ENCODE results near the gene NPR3. TPM values are rescaled to one million over a fixed set of nuclear protein-coding genes. Genes with fewer than 3 reads are reported as not detected.

NPR3 gene
- total RNA-seq, 1 experiment from 2014 or later = 2.6 TPM

DNA sequence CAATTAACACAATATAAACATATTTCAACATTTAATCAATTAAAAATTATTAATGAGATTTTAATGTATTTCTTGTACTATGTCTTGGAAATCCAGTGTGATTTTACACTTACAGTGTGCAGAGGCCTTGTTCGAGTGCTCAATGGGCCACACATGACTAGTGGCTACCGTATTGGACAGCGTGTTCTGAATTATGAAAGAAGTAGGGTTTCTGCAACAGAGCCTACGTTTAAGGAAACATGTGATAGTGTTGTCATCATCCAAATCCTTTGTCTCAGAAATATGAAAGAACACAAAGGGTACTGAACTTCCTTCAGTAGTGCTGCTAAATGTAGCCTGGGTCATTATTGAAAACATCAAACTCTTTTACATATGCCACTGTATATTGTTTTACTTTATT lies 29.5 kb downstream of the NPR3 start:
- in situ Hi-C loops (cut with HindIII; ENCODE audit: low pct_unique_long_range_greater_than_20kb, low sequenced_read_pairs) = no loop called here

GRCh38 chr5:32745317-32745716 lies 34.2 kb downstream of the NPR3 start:
- in situ Hi-C loops (cut with HindIII; ENCODE audit: low pct_unique_long_range_greater_than_20kb, low sequenced_read_pairs) = no loop called here
- DNase-seq (ENCODE audit: low read depth) = no peak

More for the DNA sequence above, 29.5 kb downstream of the NPR3 start:
- no peak for DNase-seq (ENCODE audit: low read depth)

- no peak for DNase-seq (ENCODE audit: low read depth)
- in situ Hi-C loops (cut with HindIII; ENCODE audit: low pct_unique_long_range_greater_than_20kb, low sequenced_read_pairs) = no loop called here
Measured at GRCh38 chr5:32752411-32752810, 41.3 kb downstream of the NPR3 start.

- in situ Hi-C loops (cut with HindIII; ENCODE audit: low pct_unique_long_range_greater_than_20kb, low sequenced_read_pairs) = no loop called here
Measured at GRCh38 chr5:32753051-32753450, 41.9 kb downstream of the NPR3 start.

GRCh38 chr5:32753765-32754164 lies 42.6 kb downstream of the NPR3 start:
- in situ Hi-C loops (cut with HindIII; ENCODE audit: low pct_unique_long_range_greater_than_20kb, low sequenced_read_pairs) = no loop called here
- DNase-seq (ENCODE audit: low read depth) = no peak

More at GRCh38 chr5:32753051-32753450, 41.9 kb downstream of the NPR3 start:
- DNase-seq (ENCODE audit: low read depth) = no peak

GRCh38 chr5:32754284-32754683 lies 43.2 kb downstream of the NPR3 start:
- DNase-seq (ENCODE audit: low read depth) = no peak
- in situ Hi-C loops (cut with HindIII; ENCODE audit: low pct_unique_long_range_greater_than_20kb, low sequenced_read_pairs) = no loop called here

DNA sequence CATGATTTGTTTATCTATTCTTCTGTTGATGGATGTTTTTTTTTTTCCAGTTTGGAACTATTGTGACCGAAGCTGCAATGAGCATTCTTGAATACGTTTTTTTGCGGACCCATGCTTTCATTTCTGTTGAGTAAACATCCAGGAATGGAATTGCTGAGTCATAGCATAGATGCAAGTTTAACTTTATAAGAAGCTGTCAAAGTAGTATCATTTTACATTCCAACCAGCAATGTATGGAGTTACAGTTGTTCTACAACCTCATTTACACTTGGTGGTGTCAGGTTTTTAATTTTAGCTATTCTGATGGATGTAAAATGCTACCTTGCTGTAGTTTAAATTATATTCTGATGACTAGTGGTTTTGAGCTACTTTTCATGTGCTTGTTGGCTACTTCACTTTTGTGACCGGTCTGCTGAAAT lies 49.0 kb downstream of the NPR3 start:
- DNase-seq (ENCODE audit: low read depth) = peak; percentile 61
- in situ Hi-C loops (cut with HindIII; ENCODE audit: low pct_unique_long_range_greater_than_20kb, low sequenced_read_pairs) = no loop called here

GRCh38 chr5:32765266-32765665 lies 54.1 kb downstream of the NPR3 start:
- no peak for DNase-seq (ENCODE audit: low read depth)
- in situ Hi-C loops (cut with HindIII; ENCODE audit: low pct_unique_long_range_greater_than_20kb, low sequenced_read_pairs) = no loop called here

GRCh38 chr5:32767948-32768467 lies 56.9 kb downstream of the NPR3 start:
- in situ Hi-C loops (cut with HindIII; ENCODE audit: low pct_unique_long_range_greater_than_20kb, low sequenced_read_pairs) = no loop called here
- DNase-seq (ENCODE audit: low read depth) = peak; percentile 78

DNA sequence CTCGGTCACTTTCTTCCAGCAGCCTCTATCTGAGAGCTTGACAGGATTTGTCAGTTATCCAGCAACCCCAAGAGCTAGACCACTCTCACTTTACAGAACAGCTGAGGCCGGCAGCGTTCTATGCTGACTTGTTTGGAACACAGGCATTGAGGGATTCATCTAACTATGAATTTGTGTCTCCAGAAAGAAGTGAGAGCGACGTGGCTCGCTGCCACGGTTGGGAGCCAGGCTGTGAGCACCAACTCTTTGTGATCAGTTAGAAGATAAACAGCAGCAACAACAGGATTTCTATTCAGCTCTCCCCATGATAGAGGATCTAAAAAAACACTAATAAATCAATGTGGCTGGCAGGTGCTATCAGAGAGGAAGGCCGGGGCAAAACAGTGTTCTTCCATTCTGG lies 58.6 kb downstream of the NPR3 start:
- in situ Hi-C loops (cut with HindIII; ENCODE audit: low pct_unique_long_range_greater_than_20kb, low sequenced_read_pairs) = no loop called here
- DNase-seq (ENCODE audit: low read depth) = no peak

GRCh38 chr5:32770444-32770843 lies 59.3 kb downstream of the NPR3 start:
- no peak for DNase-seq (ENCODE audit: low read depth)
- in situ Hi-C loops (cut with HindIII; ENCODE audit: low pct_unique_long_range_greater_than_20kb, low sequenced_read_pairs) = no loop called here

DNA sequence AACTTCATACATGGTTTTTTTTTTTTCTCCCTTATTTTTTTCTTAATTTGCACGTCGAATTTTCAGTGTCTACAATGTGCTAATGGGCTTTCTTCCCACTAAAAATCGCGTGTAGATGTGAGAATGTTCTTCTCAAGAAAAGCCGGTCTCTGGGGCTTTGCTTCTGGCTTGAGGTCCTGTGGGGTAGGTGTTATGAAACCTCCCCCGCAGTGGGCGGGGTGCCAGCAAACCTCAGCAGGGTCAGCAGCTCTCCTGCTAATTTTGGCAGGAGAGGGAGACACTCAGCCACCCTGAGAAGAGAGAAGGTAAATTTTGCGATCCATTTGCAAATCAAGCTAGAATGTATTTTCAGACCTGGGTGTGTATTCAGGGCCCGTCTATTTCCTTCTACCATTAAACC lies 59.9 kb downstream of the NPR3 start:
- no peak for DNase-seq (ENCODE audit: low read depth)

DNA sequence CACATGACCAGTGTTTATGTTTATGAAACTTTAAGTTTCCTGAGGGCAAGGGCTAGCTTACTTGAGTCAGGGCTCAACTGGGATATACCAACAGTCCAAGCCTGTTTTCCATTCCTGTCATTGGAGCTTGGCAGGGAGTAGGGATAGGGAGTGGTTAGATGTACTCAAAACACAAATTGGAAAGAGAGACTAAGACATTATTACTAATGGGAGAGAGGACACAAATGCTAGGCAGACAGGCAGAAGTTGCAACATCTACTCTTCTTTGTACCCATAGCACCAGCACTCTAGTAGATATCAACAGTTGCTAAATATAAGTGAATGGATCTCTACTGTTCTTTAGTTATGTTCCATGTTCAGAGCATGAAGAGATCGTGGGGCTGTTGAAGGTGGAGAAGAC lies 62.8 kb downstream of the NPR3 start:
- in situ Hi-C loops (cut with HindIII; ENCODE audit: low pct_unique_long_range_greater_than_20kb, low sequenced_read_pairs) = no loop called here
- no peak for DNase-seq (ENCODE audit: low read depth)

More for the DNA sequence above, 59.9 kb downstream of the NPR3 start:
- in situ Hi-C loops (cut with HindIII; ENCODE audit: low pct_unique_long_range_greater_than_20kb, low sequenced_read_pairs) = no loop called here

DNA sequence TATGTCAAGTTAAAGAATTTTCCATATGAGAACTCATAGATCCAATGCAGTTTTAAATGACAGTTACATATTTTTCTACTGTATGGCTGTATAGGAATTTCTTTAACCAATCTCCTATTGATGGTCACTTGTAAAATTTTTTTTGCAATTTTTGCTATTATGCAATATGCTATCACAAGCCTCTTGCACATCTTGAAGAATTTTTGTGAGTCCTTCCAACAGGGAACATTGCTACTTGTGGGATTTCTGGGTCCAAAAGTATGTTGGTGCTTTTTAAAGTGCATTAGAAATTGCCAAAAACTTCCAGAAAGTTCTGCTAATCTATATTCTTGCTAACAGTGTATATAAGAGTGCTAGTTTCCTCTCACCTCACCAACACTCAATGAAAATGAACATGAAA lies 65.1 kb downstream of the NPR3 start:
- in situ Hi-C loops (cut with HindIII; ENCODE audit: low pct_unique_long_range_greater_than_20kb, low sequenced_read_pairs) = no loop called here
- no peak for DNase-seq (ENCODE audit: low read depth)

DNA sequence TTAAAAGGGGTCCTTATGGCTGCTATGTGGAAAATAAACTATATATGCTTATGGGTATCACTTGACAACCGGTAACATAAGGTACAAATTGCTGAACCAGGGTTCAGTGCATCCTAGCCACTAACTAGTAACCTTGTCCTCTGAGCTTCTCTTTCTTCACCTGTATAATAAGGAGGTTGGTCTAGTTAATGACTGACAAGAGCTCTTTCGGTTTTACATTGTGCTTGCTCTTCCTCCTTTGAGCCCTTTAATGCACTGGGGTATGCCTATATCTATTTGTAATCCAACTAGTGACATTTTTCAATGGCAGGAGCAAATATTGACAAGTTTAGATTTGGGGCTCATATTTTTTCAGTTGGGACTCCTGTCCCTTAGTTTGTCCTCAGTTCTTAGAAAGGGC lies 66.1 kb downstream of the NPR3 start:
- in situ Hi-C loops (cut with HindIII; ENCODE audit: low pct_unique_long_range_greater_than_20kb, low sequenced_read_pairs) = no loop called here
- no peak for DNase-seq (ENCODE audit: low read depth)

DNA sequence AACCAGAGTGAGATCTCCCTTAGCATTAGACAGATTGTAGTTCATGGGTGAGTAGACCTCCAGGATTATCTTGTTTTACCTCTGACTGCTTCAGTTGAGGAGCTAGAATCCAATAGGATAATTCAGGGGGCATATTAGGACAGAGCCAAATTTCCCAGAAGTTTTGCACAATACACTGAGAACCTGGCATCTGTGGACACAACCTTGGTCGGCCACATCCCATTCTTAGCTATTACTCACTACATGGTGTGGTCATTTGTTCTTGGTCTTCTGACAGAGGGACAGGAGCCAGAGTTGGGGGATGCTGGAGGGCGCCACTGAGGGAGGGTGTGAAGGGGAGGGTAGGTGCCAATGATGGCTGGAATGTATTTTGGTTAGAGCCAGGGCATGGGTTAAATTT lies 66.6 kb downstream of the NPR3 start:
- in situ Hi-C loops (cut with HindIII; ENCODE audit: low pct_unique_long_range_greater_than_20kb, low sequenced_read_pairs) = no loop called here
- DNase-seq (ENCODE audit: low read depth) = no peak

- no peak for DNase-seq (ENCODE audit: low read depth)
- in situ Hi-C loops (cut with HindIII; ENCODE audit: low pct_unique_long_range_greater_than_20kb, low sequenced_read_pairs) = no loop called here
Measured at GRCh38 chr5:32778403-32778802, 67.3 kb downstream of the NPR3 start.

- no peak for DNase-seq (ENCODE audit: low read depth)
- in situ Hi-C loops (cut with HindIII; ENCODE audit: low pct_unique_long_range_greater_than_20kb, low sequenced_read_pairs) = no loop called here
Measured at GRCh38 chr5:32779754-32780415, 68.8 kb downstream of the NPR3 start.

- in situ Hi-C loops (cut with HindIII; ENCODE audit: low pct_unique_long_range_greater_than_20kb, low sequenced_read_pairs) = no loop called here
- DNase-seq (ENCODE audit: low read depth) = peak; percentile 44
Measured at GRCh38 chr5:32780508-32780919, 69.4 kb downstream of the NPR3 start.

- DNase-seq (ENCODE audit: low read depth) = no peak
Measured at GRCh38 chr5:32783661-32784060, 72.5 kb downstream of the NPR3 start.

More at GRCh38 chr5:32783661-32784060, 72.5 kb downstream of the NPR3 start:
- in situ Hi-C loops (cut with HindIII; ENCODE audit: low pct_unique_long_range_greater_than_20kb, low sequenced_read_pairs) = no loop called here

All from Caki2 (cell line).